HCT116 (cell line): ENCODE measurements around the gene ZSCAN5A. TPM values are rescaled to one million over a fixed set of nuclear protein-coding genes. Genes with fewer than 3 reads are reported as not detected.
A peak's percentile ranks its signal among the peaks of the same experiment; 100 is the strongest.

Experiments
- ATAC-seq: fragments of 200-7000 bp; cut with Tn5 transposase; 2 replicates; pipeline ENCODE4 v1.9.1; 2020; ENCODE audit warnings: mild to moderate bottlenecking, moderate library complexity
- BruUV-seq: library from RNA; stranded (reverse); fragments of 400-500 nt; replicated peaks from 2 replicates; lab custom pipeline; 2021; lab: Mats Ljungman, UMichigan
- CTCF ChIA-PET: fragments of 300-600 bp; sonication (Branson Sonifier 250); formaldehyde crosslinking; loops from one replicate; lab custom pipeline; 2021; ENCODE audit warnings: antibody characterized with exemption; lab: Charles Lee
- POLR2A ChIA-PET: fragments of 300-600, 350-600 bp; sonication (Branson Sonifier 250); formaldehyde crosslinking; loops from one replicate; lab custom pipeline; 2021; ENCODE audit warnings: antibody characterized with exemption; lab: Charles Lee
- RAD21 ChIA-PET, 2 experiments: fragments of 300-600 bp; sonication (Branson Sonifier 250); formaldehyde crosslinking; loops; one replicate each; lab custom pipeline; 2023; ENCODE audit warnings: low total read pairs in 2 of 2; ENCODE audit not compliant: uncharacterized antibody in 2 of 2, unreplicated experiment in 2 of 2, low non-redundant PET in 1 of 2; lab: Charles Lee
- DNase-seq: peaks from one replicate; pipeline ENCODE4 v3.0.0-alpha.2; 2010; ENCODE audit warnings: low read depth, low spot score
- H2AFZ ChIP-seq: fragments of 200-600 bp; shearing (Covaris generic), sonication (generic); 2 replicates; pipeline ENCODE4 v1.6.1; 2017; ENCODE audit warnings: low read depth, mixed run types, mixed read lengths, antibody characterized with exemption, low read length; ENCODE audit not compliant: poor library complexity, severe bottlenecking
- H3K27ac ChIP-seq: 2 replicates; pipeline ENCODE4 v1.5.1; 2012; ENCODE audit warnings: low read depth, low read length
- H3K27me3 ChIP-seq: fragments of 200-600 bp; sonication (generic); 2 replicates; pipeline ENCODE4 v1.6.1; 2016; ENCODE audit warnings: mixed run types, low read length, mixed read lengths; ENCODE audit not compliant: insufficient read depth
- H3K36me3 ChIP-seq, 2 experiments: fragments of 200-500 bp in 1 of 2; fragments of 200-600 bp in 1 of 2; sonication (Bioruptor generic) in 1 of 2; sonication (generic) in 1 of 2; 2 replicates each; pipeline versions ENCODE4 v1.5.1 to v1.6.1; 2014 to 2016; ENCODE audit warnings: low read length in 2 of 2, inconsistent platforms in 1 of 2, mixed read lengths in 1 of 2, mixed run types in 1 of 2; ENCODE audit not compliant: insufficient read depth in 2 of 2, control insufficient read depth in 1 of 2
- H3K4me1 ChIP-seq, 2 experiments: fragments of 200-600 bp in 1 of 2; sonication (generic) in 1 of 2; 2 replicates each; pipeline versions ENCODE4 v1.5.1 to v1.6.1; 2012 to 2017; ENCODE audit warnings: low read length in 2 of 2, inconsistent platforms in 1 of 2, mild to moderate bottlenecking in 1 of 2, mixed read lengths in 1 of 2, mixed run types in 1 of 2, moderate library complexity in 1 of 2; ENCODE audit not compliant: insufficient read depth in 2 of 2, control insufficient read depth in 1 of 2
- H3K4me2 ChIP-seq: fragments of 200-600 bp; sonication (generic); 2 replicates; pipeline ENCODE4 v1.6.1; 2017; ENCODE audit warnings: mixed run types, low read length, mixed read lengths
- H3K4me3 ChIP-seq, 2 experiments: fragments of 200-600 bp in 1 of 2; sonication (generic) in 1 of 2; replicated peaks in 1 of 2; 2 replicates each; pipeline ENCODE4 v1.5.1; 2011 to 2016; ENCODE audit warnings: low read length in 2 of 2, control low read depth in 1 of 2, low read depth in 1 of 2, mild to moderate bottlenecking in 1 of 2, mixed read lengths in 1 of 2, mixed run types in 1 of 2
- H3K79me2 ChIP-seq: fragments of 200-600 bp; sonication (generic); 2 replicates; pipeline ENCODE4 v1.6.1; 2017; ENCODE audit warnings: mild to moderate bottlenecking, mixed run types, low read length, moderate library complexity, mixed read lengths; ENCODE audit not compliant: insufficient read depth
- H3K9ac ChIP-seq: fragments of 200-600 bp; sonication (generic); 2 replicates; pipeline ENCODE4 v1.6.1; 2016; ENCODE audit warnings: low read length, mixed read lengths
- H3K9me2 ChIP-seq: fragments of 200-600 bp; sonication (generic), shearing (Covaris generic); 2 replicates; pipeline ENCODE4 v1.6.1; 2017; ENCODE audit warnings: mixed run types, mild to moderate bottlenecking, moderate library complexity; ENCODE audit not compliant: insufficient read depth
- H3K9me3 ChIP-seq, 2 experiments: fragments of 200-500 bp in 1 of 2; fragments of 200-600 bp in 1 of 2; sonication (Bioruptor generic) in 1 of 2; sonication (generic) in 1 of 2; 2 replicates each; pipeline ENCODE4 v1.6.1; 2014 to 2017; ENCODE audit warnings: low read length in 2 of 2, mixed read lengths in 2 of 2, inconsistent platforms in 1 of 2, low read depth in 1 of 2, mild to moderate bottlenecking in 1 of 2, mixed run types in 1 of 2, moderate library complexity in 1 of 2; ENCODE audit not compliant: control insufficient read depth in 1 of 2, insufficient read depth in 1 of 2
- H4K20me1 ChIP-seq: fragments of 200-600 bp; sonication (generic), shearing (Covaris generic); 2 replicates; pipeline ENCODE4 v1.6.1; 2017; ENCODE audit warnings: mixed run types, mild to moderate bottlenecking, moderate library complexity; ENCODE audit not compliant: insufficient read depth
- CBX3 ChIP-seq: IDR thresholded peaks from 2 replicates; pipeline ENCODE4 v1.6.1; 2012; ENCODE audit warnings: low read depth
- CEBPB ChIP-seq: IDR thresholded peaks from 2 replicates; pipeline ENCODE4 v1.6.1; 2012; ENCODE audit warnings: low read depth
- EGR1 ChIP-seq: IDR thresholded peaks from 2 replicates; pipeline ENCODE4 v1.6.1; 2012; ENCODE audit warnings: low read depth
- ELF1 ChIP-seq: IDR thresholded peaks from 2 replicates; pipeline ENCODE4 v1.6.1; 2012; ENCODE audit warnings: low read depth, borderline replicate concordance
- EZH2phosphoT487 ChIP-seq: fragments of 200-600 bp; IDR thresholded peaks from 2 replicates; pipeline ENCODE4 v1.6.1; 2018; ENCODE audit warnings: antibody characterized with exemption, borderline replicate concordance
- FOSL1 ChIP-seq: IDR thresholded peaks from 2 replicates; pipeline ENCODE4 v1.6.1; 2012; ENCODE audit warnings: low read depth
- JUND ChIP-seq: IDR thresholded peaks from 2 replicates; pipeline ENCODE4 v1.6.1; 2012
- SIN3A ChIP-seq: IDR thresholded peaks from 2 replicates; pipeline ENCODE4 v1.6.1; 2012; ENCODE audit warnings: low read depth
- SRF ChIP-seq: IDR thresholded peaks from 2 replicates; pipeline ENCODE4 v1.6.1; 2012; ENCODE audit warnings: low read depth
- TCF7L2 ChIP-seq: IDR thresholded peaks from 2 replicates; pipeline ENCODE4 v1.7.0; 2011; ENCODE audit warnings: borderline replicate concordance, inconsistent platforms; ENCODE audit not compliant: insufficient read depth, insufficient read length; ENCODE audit errors: extremely low read depth
- YY1 ChIP-seq: IDR thresholded peaks from 2 replicates; pipeline ENCODE4 v1.6.1; 2011; ENCODE audit warnings: low read length, low read depth, moderate library complexity, mild to moderate bottlenecking; ENCODE audit not compliant: insufficient replicate concordance; ENCODE audit errors: extremely low read depth
- ZFX ChIP-seq: fragments of 450-650 bp; IDR thresholded peaks from 2 replicates; pipeline ENCODE4 v1.6.1; 2017
- ZNF274 ChIP-seq: fragments of 200-500 bp; sonication (Bioruptor generic); IDR thresholded peaks from 2 replicates; pipeline ENCODE4 v1.6.1; 2014; ENCODE audit warnings: mild to moderate bottlenecking, low read depth, low read length, inconsistent platforms
- intact Hi-C: fragments of 100-400 bp; cut with micrococcal nuclease; formaldehyde crosslinking; loops from 2 replicates; pipeline ENCODE4 v1.10.0; 2022
- total RNA-seq: library from RNA; stranded (reverse); gene quantifications from one replicate; pipeline ENCODE4 v1.2.1, GENCODE V29; 2021; ENCODE audit not compliant: unreplicated experiment
- TF ChIP-seq, protein P1 (sequence below), 3 experiments: fragments of 200-600 bp in 1 of 3; sonication (generic) in 1 of 3; IDR thresholded peaks in 2 of 3; conservative IDR thresholded peaks in 1 of 3; 2 replicates each; pipeline ENCODE4 v1.5.1; 2012 to 2017; ENCODE audit warnings: low read depth in 2 of 3, low read length in 2 of 3, antibody characterized with exemption in 1 of 3, borderline replicate concordance in 1 of 3, control low read depth in 1 of 3, mild to moderate bottlenecking in 1 of 3, mixed read lengths in 1 of 3, mixed run types in 1 of 3, moderate library complexity in 1 of 3; ENCODE audit not compliant: insufficient read depth in 1 of 3
- TF ChIP-seq, protein P2 (sequence below): IDR thresholded peaks from 2 replicates; pipeline ENCODE4 v1.6.1; 2012; ENCODE audit warnings: low read depth
- TF ChIP-seq, protein P3 (sequence below): IDR thresholded peaks from 2 replicates; pipeline ENCODE4 v1.6.1; 2012
- TF ChIP-seq, protein P4 (sequence below): IDR thresholded peaks from 2 replicates; pipeline ENCODE4 v1.6.1; 2012

The ZSCAN5A gene
- total RNA-seq, 1 experiment from 2014 or later = 9.2 TPM

DNA sequence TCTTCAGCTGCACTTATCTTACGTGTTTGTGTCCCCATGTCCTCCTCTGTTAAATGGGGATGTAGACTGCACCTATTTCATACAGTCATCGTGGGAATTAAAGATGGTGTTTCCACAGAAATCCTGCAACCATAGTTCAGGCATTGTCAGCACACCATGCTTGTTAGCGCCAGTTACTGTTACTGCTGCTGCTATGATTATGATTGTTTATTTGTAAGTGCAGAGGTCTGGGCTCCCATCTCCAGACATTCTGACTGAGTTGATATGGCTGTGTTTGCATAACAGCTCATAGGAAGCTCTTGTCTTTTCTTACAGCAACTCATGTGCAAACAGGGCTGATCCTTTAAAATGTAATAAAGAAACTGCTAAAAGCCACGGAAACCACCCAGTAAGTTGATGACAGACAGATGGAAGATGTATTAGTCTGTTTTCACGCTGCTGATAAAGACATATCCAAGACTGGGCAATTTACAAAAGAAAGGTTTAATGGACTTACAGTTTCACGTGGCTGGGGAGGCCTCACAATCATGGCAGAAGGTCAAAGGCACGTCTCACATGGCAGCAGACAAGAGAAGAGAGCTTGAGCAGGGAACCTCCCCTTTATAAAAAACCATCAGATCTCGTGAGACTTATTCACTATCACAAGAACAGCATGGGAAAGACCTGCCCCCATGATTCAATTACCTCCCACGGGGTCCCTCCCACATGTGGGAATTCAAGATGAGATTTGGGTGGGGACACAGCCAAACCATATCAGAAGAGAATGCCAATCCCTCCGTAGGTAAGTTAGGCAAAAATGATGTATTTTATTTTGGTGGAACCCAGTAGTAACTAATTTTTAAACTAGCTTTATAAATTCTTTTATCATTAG, 1.6 kb downstream of the ZSCAN5A start:
- peaks cover 0 to 3% of the 10 kb centered on the region in 2 experiments; a peak in 3 of 4 replicates for H3K36me3 ChIP-seq
- intact Hi-C loops = loop anchor here (5.0 kb wide), 1 partner anchor 61 kb away; no protein-coding TSS in a partner anchor
- no peak for ATAC-seq
- RAD21 ChIA-PET = no interaction called here
- H3K27me3 ChIP-seq = no peaks in the 10 kb centered on the region
- TF ChIP-seq EZH2phosphoT487 = no peak
- TF ChIP-seq, protein P1, sequence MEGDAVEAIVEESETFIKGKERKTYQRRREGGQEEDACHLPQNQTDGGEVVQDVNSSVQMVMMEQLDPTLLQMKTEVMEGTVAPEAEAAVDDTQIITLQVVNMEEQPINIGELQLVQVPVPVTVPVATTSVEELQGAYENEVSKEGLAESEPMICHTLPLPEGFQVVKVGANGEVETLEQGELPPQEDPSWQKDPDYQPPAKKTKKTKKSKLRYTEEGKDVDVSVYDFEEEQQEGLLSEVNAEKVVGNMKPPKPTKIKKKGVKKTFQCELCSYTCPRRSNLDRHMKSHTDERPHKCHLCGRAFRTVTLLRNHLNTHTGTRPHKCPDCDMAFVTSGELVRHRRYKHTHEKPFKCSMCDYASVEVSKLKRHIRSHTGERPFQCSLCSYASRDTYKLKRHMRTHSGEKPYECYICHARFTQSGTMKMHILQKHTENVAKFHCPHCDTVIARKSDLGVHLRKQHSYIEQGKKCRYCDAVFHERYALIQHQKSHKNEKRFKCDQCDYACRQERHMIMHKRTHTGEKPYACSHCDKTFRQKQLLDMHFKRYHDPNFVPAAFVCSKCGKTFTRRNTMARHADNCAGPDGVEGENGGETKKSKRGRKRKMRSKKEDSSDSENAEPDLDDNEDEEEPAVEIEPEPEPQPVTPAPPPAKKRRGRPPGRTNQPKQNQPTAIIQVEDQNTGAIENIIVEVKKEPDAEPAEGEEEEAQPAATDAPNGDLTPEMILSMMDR (IDR thresholded peaks at IDR 0.05 in 2 of 3, conservative IDR thresholded peaks at IDR 0.05 in 1 of 3; ENCODE audit: borderline replicate concordance in 1 of 3, insufficient read depth in 1 of 3, low read depth in 2 of 3, low read length in 2 of 3) = no peak
- TF ChIP-seq SIN3A = no peak
- TF ChIP-seq CEBPB = no peak
- TF ChIP-seq, protein P2, sequence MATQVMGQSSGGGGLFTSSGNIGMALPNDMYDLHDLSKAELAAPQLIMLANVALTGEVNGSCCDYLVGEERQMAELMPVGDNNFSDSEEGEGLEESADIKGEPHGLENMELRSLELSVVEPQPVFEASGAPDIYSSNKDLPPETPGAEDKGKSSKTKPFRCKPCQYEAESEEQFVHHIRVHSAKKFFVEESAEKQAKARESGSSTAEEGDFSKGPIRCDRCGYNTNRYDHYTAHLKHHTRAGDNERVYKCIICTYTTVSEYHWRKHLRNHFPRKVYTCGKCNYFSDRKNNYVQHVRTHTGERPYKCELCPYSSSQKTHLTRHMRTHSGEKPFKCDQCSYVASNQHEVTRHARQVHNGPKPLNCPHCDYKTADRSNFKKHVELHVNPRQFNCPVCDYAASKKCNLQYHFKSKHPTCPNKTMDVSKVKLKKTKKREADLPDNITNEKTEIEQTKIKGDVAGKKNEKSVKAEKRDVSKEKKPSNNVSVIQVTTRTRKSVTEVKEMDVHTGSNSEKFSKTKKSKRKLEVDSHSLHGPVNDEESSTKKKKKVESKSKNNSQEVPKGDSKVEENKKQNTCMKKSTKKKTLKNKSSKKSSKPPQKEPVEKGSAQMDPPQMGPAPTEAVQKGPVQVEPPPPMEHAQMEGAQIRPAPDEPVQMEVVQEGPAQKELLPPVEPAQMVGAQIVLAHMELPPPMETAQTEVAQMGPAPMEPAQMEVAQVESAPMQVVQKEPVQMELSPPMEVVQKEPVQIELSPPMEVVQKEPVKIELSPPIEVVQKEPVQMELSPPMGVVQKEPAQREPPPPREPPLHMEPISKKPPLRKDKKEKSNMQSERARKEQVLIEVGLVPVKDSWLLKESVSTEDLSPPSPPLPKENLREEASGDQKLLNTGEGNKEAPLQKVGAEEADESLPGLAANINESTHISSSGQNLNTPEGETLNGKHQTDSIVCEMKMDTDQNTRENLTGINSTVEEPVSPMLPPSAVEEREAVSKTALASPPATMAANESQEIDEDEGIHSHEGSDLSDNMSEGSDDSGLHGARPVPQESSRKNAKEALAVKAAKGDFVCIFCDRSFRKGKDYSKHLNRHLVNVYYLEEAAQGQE = no peak
- TF ChIP-seq YY1 = no peak
- TF ChIP-seq, protein P3, sequence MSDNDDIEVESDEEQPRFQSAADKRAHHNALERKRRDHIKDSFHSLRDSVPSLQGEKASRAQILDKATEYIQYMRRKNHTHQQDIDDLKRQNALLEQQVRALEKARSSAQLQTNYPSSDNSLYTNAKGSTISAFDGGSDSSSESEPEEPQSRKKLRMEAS = no peak
- TF ChIP-seq ZFX = no peak
- TF ChIP-seq CBX3 = no peak
- TF ChIP-seq JUND = no peak
- no peak for TF ChIP-seq TCF7L2
- TF ChIP-seq, protein P4, sequence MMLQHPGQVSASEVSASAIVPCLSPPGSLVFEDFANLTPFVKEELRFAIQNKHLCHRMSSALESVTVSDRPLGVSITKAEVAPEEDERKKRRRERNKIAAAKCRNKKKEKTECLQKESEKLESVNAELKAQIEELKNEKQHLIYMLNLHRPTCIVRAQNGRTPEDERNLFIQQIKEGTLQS = no peak
- TF ChIP-seq ZNF274 = no peak
- no peak for TF ChIP-seq EGR1
- TF ChIP-seq SRF = no peak
- no peak for TF ChIP-seq ELF1
- no peak for TF ChIP-seq FOSL1
- TF ChIP-seq, all 23 proteins: peak for 0
- ChIA-PET POLR2A (no interaction called here), CTCF (interaction anchor here (3.1 to 3.2 kb wide), 2 partner anchors 20 to 60 kb away, joined by 16 to 23 read pairs; no protein-coding TSS in a partner anchor)
- Histone ChIP-seq H3K4me3 (peak overlapping the region; percentile 89 to 92; a peak in 3 of 4 replicates), H3K9me3 (no peaks in the 10 kb centered on the region), H3K4me1 (peaks cover 3 to 17% of the 10 kb centered on the region in 2 experiments; a peak in 3 of 4 replicates), H3K9me2 (no peaks in the 10 kb centered on the region), H3K4me2 (peak overlapping the region; percentile 98), H3K9ac (peak overlapping the region; percentile 89; the same call in 1 of the 2 replicates), H2AFZ (no peak overlapping the region), H3K79me2 (no peaks in the 10 kb centered on the region; the same call in 1 of the 2 replicates), H3K27ac (no peak overlapping the region), H4K20me1 (no peaks in the 10 kb centered on the region)
- BruUV-seq = no TSS peak
- no peak for DNase-seq
